ENCODE measurements around the gene CDCA5.
"Not testable (repeated sequence)": the region's sequence is repeated elsewhere in the genome, so short reads cannot be mapped to it uniquely, and the experiment has no call there.

The CDCA5 gene

GRCh38 chr11:65124480-65125196 lies 40.8 kb upstream of the CDCA5 start:
- no peak for TF ChIP-seq CTCF (IDR thresholded peaks at IDR 0.05; ENCODE audit: extremely low read depth, insufficient read depth, missing control alignments)
- no peak for DNase-seq (ENCODE audit: low spot score)
- in situ Hi-C loops (cut with MboI; ENCODE audit: low pct_unique_long_range_greater_than_20kb, low sequenced_read_pairs, unreplicated experiment), result no loop called here

GRCh38 chr11:65121865-65122696 lies 38.2 kb upstream of the CDCA5 start, which contains the start of the genes FAU and MRPL49:
TSS of gene FAU (minus strand) at chr11:65122134. CDS start at chr11:65121813, 321 bp downstream.
TSS of gene MRPL49 (plus strand) at chr11:65122321. CDS start at chr11:65122347, 26 bp downstream.
- TF ChIP-seq CTCF (IDR thresholded peaks at IDR 0.05; ENCODE audit: extremely low read depth, insufficient read depth, missing control alignments), result no peak
- DNase-seq (ENCODE audit: low spot score), result peak; percentile 97
- in situ Hi-C loops (cut with MboI; ENCODE audit: low pct_unique_long_range_greater_than_20kb, low sequenced_read_pairs, unreplicated experiment), result no loop called here

- no peak for DNase-seq (ENCODE audit: low spot score)
- no peak for TF ChIP-seq CTCF (IDR thresholded peaks at IDR 0.05; ENCODE audit: extremely low read depth, insufficient read depth, missing control alignments)
- in situ Hi-C loops (cut with MboI; ENCODE audit: low pct_unique_long_range_greater_than_20kb, low sequenced_read_pairs, unreplicated experiment), result no loop called here
These were observed 37.6 kb upstream of the CDCA5 start for GRCh38 chr11:65121447-65121864.

GRCh38 chr11:65120831-65121230 lies 37.0 kb upstream of the CDCA5 start:
- in situ Hi-C loops (cut with MboI; ENCODE audit: low pct_unique_long_range_greater_than_20kb, low sequenced_read_pairs, unreplicated experiment), result no loop called here
- no peak for DNase-seq (ENCODE audit: low spot score)
- no peak for TF ChIP-seq CTCF (IDR thresholded peaks at IDR 0.05; ENCODE audit: extremely low read depth, insufficient read depth, missing control alignments)

GRCh38 chr11:65119670-65119995 lies 35.8 kb upstream of the CDCA5 start:
- no peak for DNase-seq (ENCODE audit: low spot score)
- in situ Hi-C loops (cut with MboI; ENCODE audit: low pct_unique_long_range_greater_than_20kb, low sequenced_read_pairs, unreplicated experiment), result no loop called here
- no peak for TF ChIP-seq CTCF (IDR thresholded peaks at IDR 0.05; ENCODE audit: extremely low read depth, insufficient read depth, missing control alignments)

- DNase-seq (ENCODE audit: low spot score); in situ Hi-C loops (cut with MboI; ENCODE audit: low pct_unique_long_range_greater_than_20kb, low sequenced_read_pairs, unreplicated experiment): not testable (repeated sequence)
These were observed 35.2 kb upstream of the CDCA5 start for GRCh38 chr11:65118891-65119669.
